ENCODE data around the gene RANBP17. TPM values are rescaled to one million over a fixed set of nuclear protein-coding genes. Genes with fewer than 3 reads are reported as not detected.
A peak's percentile ranks its signal among the peaks of the same experiment; 100 is the strongest.

RANBP17 gene
- total RNA-seq, 1 donor from 2014 or later, result not detected

GRCh38 chr5:171309276-171310211, 447.7 kb downstream of the RANBP17 start:
- DNase-seq (ENCODE audit: low spot score), result no peak

GRCh38 chr5:171310212-171310818, 448.5 kb downstream of the RANBP17 start:
- no peak for DNase-seq (ENCODE audit: low spot score)
- peak overlapping the region; percentile 46 for H3K27ac Mint-ChIP-seq
- peaks cover 4% of the 10 kb centered on the region for H3K4me1 Mint-ChIP-seq (ENCODE audit: low read depth)
- no peaks in the 10 kb centered on the region for H3K9me3 Mint-ChIP-seq
- H3K4me3 Mint-ChIP-seq (ENCODE audit: low read depth), result no peak overlapping the region
- H3K36me3 Mint-ChIP-seq (ENCODE audit: low read depth), result peaks cover 4% of the 10 kb centered on the region
- intact Hi-C loops (cut with micrococcal nuclease), result loop anchor here (10.0 kb wide), 1 partner anchor 104 kb away; the partner anchor contains the start of gene FGF18
- H3K27me3 Mint-ChIP-seq (ENCODE audit: low read depth), result peaks cover 66% of the 10 kb centered on the region

More at GRCh38 chr5:171309276-171310211, 447.7 kb downstream of the RANBP17 start:
- H3K27ac Mint-ChIP-seq, result no peak overlapping the region
- peaks cover 65% of the 10 kb centered on the region for H3K27me3 Mint-ChIP-seq (ENCODE audit: low read depth)
- peaks cover 4% of the 10 kb centered on the region for H3K36me3 Mint-ChIP-seq (ENCODE audit: low read depth)
- no peak overlapping the region for H3K4me3 Mint-ChIP-seq (ENCODE audit: low read depth)
- H3K4me1 Mint-ChIP-seq (ENCODE audit: low read depth), result peaks cover 4% of the 10 kb centered on the region
- no peaks in the 10 kb centered on the region for H3K9me3 Mint-ChIP-seq
- intact Hi-C loops (cut with micrococcal nuclease), result loop anchor here (10.0 kb wide), 1 partner anchor 105 kb away; the partner anchor contains the start of gene FGF18

- intact Hi-C loops (cut with micrococcal nuclease), result loop anchor here (10.0 kb wide), 1 partner anchor 104 kb away; the partner anchor contains the start of gene FGF18
- Mint-ChIP-seq H3K4me1 (ENCODE audit: low read depth) (peaks cover 4% of the 10 kb centered on the region), H3K27ac (no peak overlapping the region), H3K27me3 (ENCODE audit: low read depth) (peaks cover 63% of the 10 kb centered on the region), H3K4me3 (ENCODE audit: low read depth) (no peak overlapping the region), H3K9me3 (no peaks in the 10 kb centered on the region), H3K36me3 (ENCODE audit: low read depth) (peaks cover 4% of the 10 kb centered on the region)
- DNase-seq (ENCODE audit: low spot score), result no peak
Observed at GRCh38 chr5:171310819-171311321, 449.1 kb downstream of the RANBP17 start.

DNA sequence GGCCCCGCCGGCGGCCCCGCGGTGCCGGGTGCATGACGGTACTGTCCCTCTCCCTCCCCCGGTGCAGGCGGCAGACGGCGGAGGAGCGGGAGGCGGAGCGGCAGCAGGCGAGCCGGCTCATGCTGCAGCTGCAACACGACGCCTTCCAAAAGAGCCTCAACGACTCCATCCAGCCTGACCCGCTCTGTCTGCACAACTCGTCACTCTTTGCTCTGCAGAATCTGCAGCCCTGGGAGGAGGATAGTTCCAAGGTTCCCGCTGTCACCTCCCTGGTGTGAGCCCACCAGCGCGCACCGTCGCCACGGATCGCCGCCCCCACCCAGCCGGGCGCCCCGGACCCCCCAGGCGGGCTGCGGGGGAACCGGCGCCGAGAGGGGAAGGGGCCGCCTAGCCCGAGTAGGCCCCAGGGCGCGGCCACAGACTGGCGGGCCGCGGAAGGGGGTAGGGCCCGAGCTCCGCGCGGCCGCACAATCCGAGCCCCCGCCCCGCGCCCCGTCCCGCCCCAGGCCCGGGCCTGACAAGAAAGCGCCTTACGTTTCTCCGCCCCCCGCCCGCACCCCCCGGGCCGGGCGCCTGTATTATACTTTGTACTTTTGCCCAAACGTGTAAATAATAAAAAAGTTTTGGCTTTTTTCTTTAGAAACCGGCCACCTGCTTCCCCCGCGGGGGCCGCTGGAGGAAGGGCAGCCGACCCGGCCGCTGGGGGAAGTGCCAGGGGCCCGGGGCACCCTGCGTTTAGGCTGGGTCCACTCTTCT, 449.7 kb downstream of the RANBP17 start:
- intact Hi-C loops (cut with micrococcal nuclease), result loop anchor here (2.0 to 10.0 kb wide), 2 partner anchors 103 to 1923 kb away; partner anchors contain the start of genes FGF18 and NKX2-5
- Mint-ChIP-seq H3K4me3 (ENCODE audit: low read depth) (no peak overlapping the region), H3K4me1 (ENCODE audit: low read depth) (peaks cover 4% of the 10 kb centered on the region), H3K27ac (no peak overlapping the region), H3K27me3 (ENCODE audit: low read depth) (peaks cover 66% of the 10 kb centered on the region), H3K36me3 (ENCODE audit: low read depth) (peaks cover 4% of the 10 kb centered on the region), H3K9me3 (no peaks in the 10 kb centered on the region)
- DNase-seq (ENCODE audit: low spot score), result no peak

DNA sequence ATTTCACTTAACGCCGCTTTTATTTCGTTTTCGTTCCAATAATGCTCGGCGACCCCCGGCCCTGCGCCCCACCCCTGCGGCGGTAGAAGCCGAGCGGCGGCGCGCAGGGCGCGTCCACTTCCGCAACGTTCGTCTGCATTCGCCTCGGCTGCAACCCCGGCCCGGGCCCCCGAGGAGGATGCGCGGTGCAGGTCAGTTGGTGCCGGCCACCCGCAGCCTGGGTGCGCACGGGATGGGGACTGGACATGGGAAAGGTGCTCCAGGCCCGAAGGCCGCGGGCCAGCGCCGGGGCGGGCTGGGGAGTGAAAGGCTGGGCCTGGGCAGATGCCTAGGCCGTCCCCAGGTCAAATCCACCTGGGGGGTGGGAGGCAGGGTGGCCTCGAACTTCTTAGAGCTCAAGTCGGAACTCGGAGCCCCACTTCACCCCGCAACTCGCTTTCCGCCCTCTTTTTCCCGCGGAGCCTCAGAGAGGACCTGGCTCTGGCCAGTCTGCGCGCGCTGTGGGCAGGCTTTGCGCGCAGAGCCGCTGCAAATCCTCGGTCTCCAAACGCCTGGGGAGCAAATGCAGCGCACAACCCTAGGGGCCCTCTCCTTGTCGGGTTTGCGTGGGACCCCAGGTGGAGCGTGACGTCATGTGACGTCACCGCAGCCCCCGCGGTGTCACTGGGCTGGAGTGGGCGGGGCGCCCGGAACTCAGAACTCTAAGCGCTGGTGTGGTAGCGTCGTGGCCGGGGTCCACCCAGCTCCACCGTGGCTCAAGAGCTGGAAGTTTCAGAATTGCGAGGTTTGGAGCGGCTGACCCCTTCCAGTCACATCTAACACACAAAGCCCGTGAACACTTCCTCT, 450.5 kb downstream of the RANBP17 start:
- Mint-ChIP-seq H3K36me3 (ENCODE audit: low read depth) (peaks cover 4% of the 10 kb centered on the region), H3K4me3 (ENCODE audit: low read depth) (no peak overlapping the region), H3K27me3 (ENCODE audit: low read depth) (peaks cover 67% of the 10 kb centered on the region), H3K27ac (peak overlapping the region; percentile 17), H3K9me3 (no peaks in the 10 kb centered on the region), H3K4me1 (ENCODE audit: low read depth) (peaks cover 4% of the 10 kb centered on the region)
- intact Hi-C loops (cut with micrococcal nuclease), result loop anchor here (2.0 to 10.0 kb wide), 2 partner anchors 102 to 1922 kb away; partner anchors contain the start of genes FGF18 and NKX2-5
- DNase-seq (ENCODE audit: low spot score), result no peak

GRCh38 chr5:171313481-171314206, 451.8 kb downstream of the RANBP17 start:
- no peaks in the 10 kb centered on the region for H3K9me3 Mint-ChIP-seq
- H3K27me3 Mint-ChIP-seq (ENCODE audit: low read depth), result peaks cover 69% of the 10 kb centered on the region
- no peak overlapping the region for H3K27ac Mint-ChIP-seq
- intact Hi-C loops (cut with micrococcal nuclease), result loop anchor here (2.0 to 10.0 kb wide), 2 partner anchors 101 to 1921 kb away; partner anchors contain the start of genes FGF18 and NKX2-5
- DNase-seq (ENCODE audit: low spot score), result no peak
- peaks cover 4% of the 10 kb centered on the region for H3K4me1 Mint-ChIP-seq (ENCODE audit: low read depth)
- no peak overlapping the region for H3K4me3 Mint-ChIP-seq (ENCODE audit: low read depth)
- peaks cover 4% of the 10 kb centered on the region for H3K36me3 Mint-ChIP-seq (ENCODE audit: low read depth)

DNA sequence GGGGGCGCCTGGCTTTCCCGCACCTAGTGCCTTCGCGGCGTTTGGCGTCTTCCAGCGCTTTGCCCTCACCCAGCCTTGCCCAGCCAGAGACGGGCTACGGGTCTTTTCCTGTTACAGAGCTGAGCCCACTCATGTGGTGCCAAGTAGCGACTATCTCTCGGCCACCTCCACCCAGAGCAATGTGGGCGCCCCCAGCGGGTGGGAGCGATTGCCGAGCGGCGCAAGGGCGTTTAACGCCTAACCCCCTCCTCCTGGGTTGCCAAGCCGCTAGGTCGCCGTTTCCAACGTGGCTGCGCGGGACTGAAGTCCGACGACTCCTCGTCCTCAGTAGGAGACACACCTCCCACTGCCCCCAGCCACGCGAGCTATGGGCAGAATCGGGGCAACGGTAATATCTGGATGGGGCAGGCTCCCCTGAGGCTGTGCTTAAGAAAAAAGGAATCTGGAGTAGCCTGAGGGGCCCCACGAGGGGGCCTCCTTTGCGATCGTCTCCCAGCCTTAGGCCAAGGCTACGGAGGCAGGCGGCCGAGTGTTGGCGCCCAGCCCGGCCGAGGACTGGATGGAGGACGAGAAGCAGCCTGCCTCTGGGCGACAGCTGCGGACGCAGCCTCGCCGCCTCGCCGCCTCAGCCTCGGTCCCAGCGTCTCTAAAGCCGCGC, 453.0 kb downstream of the RANBP17 start:
- no peak overlapping the region for H3K4me3 Mint-ChIP-seq (ENCODE audit: low read depth)
- no peak for DNase-seq (ENCODE audit: low spot score)
- peaks cover 73% of the 10 kb centered on the region for H3K27me3 Mint-ChIP-seq (ENCODE audit: low read depth)
- H3K4me1 Mint-ChIP-seq (ENCODE audit: low read depth), result peaks cover 4% of the 10 kb centered on the region
- H3K36me3 Mint-ChIP-seq (ENCODE audit: low read depth), result peaks cover 4% of the 10 kb centered on the region
- intact Hi-C loops (cut with micrococcal nuclease), result loop anchor here (10.0 kb wide), 1 partner anchor 100 kb away; the partner anchor contains the start of gene FGF18
- H3K27ac Mint-ChIP-seq, result no peak overlapping the region
- no peaks in the 10 kb centered on the region for H3K9me3 Mint-ChIP-seq

DNA sequence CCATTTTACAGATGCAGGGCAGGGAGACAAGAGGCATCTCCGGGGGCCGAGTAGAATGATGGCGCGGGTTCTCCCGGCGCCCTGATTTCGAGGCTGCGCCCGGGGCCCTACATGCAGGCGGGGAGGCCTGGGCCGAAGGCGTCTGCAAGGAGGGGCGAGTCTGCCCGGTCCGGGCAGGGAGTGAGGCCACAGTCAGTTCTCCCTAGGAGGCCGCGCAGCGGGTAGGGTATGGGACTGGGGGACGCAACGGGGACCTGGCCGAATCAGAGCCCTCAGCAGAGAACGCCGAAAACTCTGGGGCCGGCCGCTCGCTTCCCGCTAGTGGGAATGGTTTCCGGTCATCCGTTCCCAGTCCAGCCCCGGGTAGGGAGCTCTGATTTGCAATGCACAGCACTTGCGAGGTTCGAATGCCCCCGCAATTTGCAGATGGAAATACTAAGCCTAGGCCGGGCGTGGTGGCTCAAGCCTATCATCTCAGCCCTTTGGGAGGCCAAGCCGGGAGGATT, 453.6 kb downstream of the RANBP17 start:
- intact Hi-C loops (cut with micrococcal nuclease), result loop anchor here (10.0 kb wide), 1 partner anchor 99 kb away; the partner anchor contains the start of gene FGF18
- no peak for DNase-seq (ENCODE audit: low spot score)
- Mint-ChIP-seq H3K36me3 (ENCODE audit: low read depth) (peaks cover 4% of the 10 kb centered on the region), H3K9me3 (no peaks in the 10 kb centered on the region), H3K4me3 (ENCODE audit: low read depth) (no peak overlapping the region), H3K4me1 (ENCODE audit: low read depth) (peaks cover 4% of the 10 kb centered on the region), H3K27ac (no peak overlapping the region), H3K27me3 (ENCODE audit: low read depth) (peaks cover 73% of the 10 kb centered on the region)

GRCh38 chr5:171315925-171316257, 454.1 kb downstream of the RANBP17 start:
- no peak for DNase-seq (ENCODE audit: low spot score)
- Mint-ChIP-seq H3K4me1 (ENCODE audit: low read depth) (peaks cover 4% of the 10 kb centered on the region), H3K27me3 (ENCODE audit: low read depth) (peaks cover 69% of the 10 kb centered on the region), H3K36me3 (ENCODE audit: low read depth) (peaks cover 4% of the 10 kb centered on the region), H3K27ac (no peak overlapping the region), H3K4me3 (ENCODE audit: low read depth) (no peak overlapping the region), H3K9me3 (no peaks in the 10 kb centered on the region)
- intact Hi-C loops (cut with micrococcal nuclease), result loop anchor here (10.0 kb wide), 1 partner anchor 99 kb away; the partner anchor contains the start of gene FGF18

GRCh38 chr5:171316258-171317121, 454.7 kb downstream of the RANBP17 start:
- H3K9me3 Mint-ChIP-seq, result no peaks in the 10 kb centered on the region
- no peak overlapping the region for H3K27ac Mint-ChIP-seq
- no peak overlapping the region for H3K4me3 Mint-ChIP-seq (ENCODE audit: low read depth)
- intact Hi-C loops (cut with micrococcal nuclease), result loop anchor here (10.0 kb wide), 1 partner anchor 98 kb away; the partner anchor contains the start of gene FGF18
- H3K36me3 Mint-ChIP-seq (ENCODE audit: low read depth), result peaks cover 4% of the 10 kb centered on the region
- peaks cover 71% of the 10 kb centered on the region for H3K27me3 Mint-ChIP-seq (ENCODE audit: low read depth)
- DNase-seq (ENCODE audit: low spot score), result no peak
- H3K4me1 Mint-ChIP-seq (ENCODE audit: low read depth), result peaks cover 4% of the 10 kb centered on the region

All from activated T-helper 2 cell treated with anti-CD3 and anti-CD28 coated beads, Interferon-gamma antibody, Interleukin-2, Interleukin-4, amounts not matched to agents 10 μg/mL and 5 μg/mL and 100 μg/mL, durations not matched to agents 14 hours and 24 hours and 36 hours (primary cell).